Loucy (cell line): ENCODE measurements around the gene CABLES1.

Experiments
- EZH2phosphoT487 ChIP-seq: fragments of 200-600 bp; IDR thresholded peaks from 2 replicates; pipeline ENCODE4 v1.6.1; 2018; ENCODE audit warnings: antibody characterized with exemption, mild to moderate bottlenecking, moderate library complexity, borderline replicate concordance
- TF ChIP-seq, protein P1 (sequence below): fragments of 200-600 bp; sonication (generic); conservative IDR thresholded peaks from 2 replicates; pipeline ENCODE4 v1.5.1; 2014; ENCODE audit warnings: mild to moderate bottlenecking, antibody characterized with exemption, low read length

DNA sequence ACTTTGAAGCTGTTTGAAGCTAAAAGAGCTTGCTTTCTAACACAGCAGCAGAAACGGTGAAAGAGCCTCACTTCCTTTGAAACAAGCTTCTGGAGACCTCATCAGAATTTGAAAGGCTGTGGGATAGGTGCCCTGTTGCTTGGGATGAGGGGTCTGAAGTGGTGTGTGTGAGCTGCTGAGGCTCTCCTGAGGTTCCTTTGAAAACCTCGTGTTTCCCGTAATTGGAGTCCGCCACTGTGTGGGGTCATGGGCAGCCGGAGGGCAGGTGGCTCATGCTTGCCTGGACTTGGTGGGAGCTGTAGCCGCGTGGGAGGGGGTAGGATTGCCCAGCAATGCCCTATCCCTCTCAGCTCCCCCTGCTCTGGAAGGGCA lies 34.4 kb downstream of the CABLES1 start:
- TF ChIP-seq, protein P1, sequence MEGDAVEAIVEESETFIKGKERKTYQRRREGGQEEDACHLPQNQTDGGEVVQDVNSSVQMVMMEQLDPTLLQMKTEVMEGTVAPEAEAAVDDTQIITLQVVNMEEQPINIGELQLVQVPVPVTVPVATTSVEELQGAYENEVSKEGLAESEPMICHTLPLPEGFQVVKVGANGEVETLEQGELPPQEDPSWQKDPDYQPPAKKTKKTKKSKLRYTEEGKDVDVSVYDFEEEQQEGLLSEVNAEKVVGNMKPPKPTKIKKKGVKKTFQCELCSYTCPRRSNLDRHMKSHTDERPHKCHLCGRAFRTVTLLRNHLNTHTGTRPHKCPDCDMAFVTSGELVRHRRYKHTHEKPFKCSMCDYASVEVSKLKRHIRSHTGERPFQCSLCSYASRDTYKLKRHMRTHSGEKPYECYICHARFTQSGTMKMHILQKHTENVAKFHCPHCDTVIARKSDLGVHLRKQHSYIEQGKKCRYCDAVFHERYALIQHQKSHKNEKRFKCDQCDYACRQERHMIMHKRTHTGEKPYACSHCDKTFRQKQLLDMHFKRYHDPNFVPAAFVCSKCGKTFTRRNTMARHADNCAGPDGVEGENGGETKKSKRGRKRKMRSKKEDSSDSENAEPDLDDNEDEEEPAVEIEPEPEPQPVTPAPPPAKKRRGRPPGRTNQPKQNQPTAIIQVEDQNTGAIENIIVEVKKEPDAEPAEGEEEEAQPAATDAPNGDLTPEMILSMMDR = no peak
- no peak for TF ChIP-seq EZH2phosphoT487
